AG09309 (cell line): Measurements from ENCODE around the gene ARHGEF11.

Experiments
- DNase-seq: peaks from one replicate; pipeline ENCODE4 v3.0.0-alpha.2; 2010; ENCODE audit warnings: low read depth
- H3K4me3 ChIP-seq: 2 replicates; pipeline ENCODE4 v1.5.1; 2011; ENCODE audit warnings: mild to moderate bottlenecking, low read depth, low read length, moderate library complexity; ENCODE audit not compliant: control insufficient read depth
- CTCF ChIP-seq: IDR thresholded peaks from 2 replicates; pipeline ENCODE4 v1.5.1; 2011; ENCODE audit warnings: mild to moderate bottlenecking, low read depth, low read length, inconsistent platforms; ENCODE audit not compliant: insufficient read depth, control insufficient read depth; ENCODE audit errors: missing control alignments

ARHGEF11 gene

GRCh38 chr1:156901966-156902915, 143.3 kb downstream of the ARHGEF11 start:
- no peak overlapping the region for H3K4me3 ChIP-seq
- DNase-seq = no peak
- TF ChIP-seq CTCF = no peak

- no peak overlapping the region for H3K4me3 ChIP-seq
- no peak for DNase-seq
- no peak for TF ChIP-seq CTCF
These were observed 144.0 kb downstream of the ARHGEF11 start for GRCh38 chr1:156901590-156901900.

DNA sequence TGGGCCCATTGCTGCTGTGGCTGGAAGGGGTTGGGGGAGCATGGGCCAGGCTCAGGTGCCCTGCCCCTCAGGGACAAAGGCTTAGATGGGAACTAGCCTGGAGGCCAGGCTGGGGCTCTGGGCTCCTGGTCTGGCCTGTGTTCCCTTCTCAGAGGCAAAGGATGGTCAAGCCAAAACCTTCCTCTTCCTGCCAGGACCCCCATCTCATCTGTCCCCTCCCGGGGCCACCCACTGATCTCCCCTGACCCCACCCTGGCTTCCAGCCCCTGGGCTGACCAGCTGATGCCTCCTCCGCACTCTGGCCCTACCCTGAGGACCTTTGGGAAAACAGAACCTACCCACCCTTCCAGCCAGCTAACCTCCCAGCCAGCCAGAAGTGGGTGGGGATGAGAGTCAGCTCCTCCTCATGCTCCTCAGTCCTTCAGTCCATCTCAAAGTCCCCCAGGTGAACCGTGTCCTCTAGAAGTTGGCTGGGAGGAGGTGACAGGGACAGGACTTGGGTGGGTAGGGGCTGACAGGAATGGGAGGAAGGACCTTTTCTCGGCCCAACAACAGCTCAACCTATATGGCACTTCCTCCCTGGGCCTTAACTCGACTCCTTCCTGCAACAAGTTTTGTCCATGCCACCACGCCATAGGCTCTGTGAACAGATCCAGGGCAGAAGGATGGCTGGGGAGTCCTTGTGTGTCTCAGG, 144.5 kb downstream of the ARHGEF11 start:
- H3K4me3 ChIP-seq = no peak overlapping the region
- no peak for DNase-seq
- no peak for TF ChIP-seq CTCF

DNA sequence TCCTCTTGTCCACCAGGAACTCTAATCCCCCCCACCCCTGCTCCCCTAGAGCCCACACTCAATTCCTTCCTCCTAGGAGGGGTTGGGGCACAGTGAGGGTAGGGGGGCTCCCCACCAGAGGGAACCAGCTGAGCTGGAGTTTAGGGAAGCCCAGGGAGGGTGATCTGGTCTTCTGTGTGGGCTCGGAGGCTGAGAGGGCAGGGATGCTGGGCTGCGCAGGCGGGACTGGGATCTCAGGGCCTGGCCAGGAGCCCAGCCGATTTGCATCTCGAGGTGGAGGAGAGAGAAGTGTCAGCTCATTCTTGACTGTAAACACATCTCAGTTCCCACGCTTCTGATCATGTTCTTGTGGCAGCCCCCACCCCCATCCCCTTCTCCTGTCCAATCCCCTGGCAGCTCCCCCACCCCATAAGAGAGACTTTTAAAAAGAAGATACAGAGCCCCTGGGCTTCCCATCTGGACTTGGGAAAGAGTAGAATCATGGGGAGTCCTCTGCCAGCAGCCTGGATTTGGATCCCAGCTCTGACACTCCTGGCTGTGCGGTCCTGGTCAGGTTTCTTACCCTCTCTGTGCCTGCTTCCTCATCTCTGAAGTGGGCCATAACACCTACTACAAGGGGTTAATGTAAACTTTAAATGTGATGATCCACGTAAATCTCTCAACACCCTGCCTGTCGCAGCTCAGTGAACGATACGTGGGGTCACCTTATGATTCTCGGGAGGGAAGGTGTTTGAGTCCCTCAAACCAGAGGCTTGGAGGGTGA, 145.4 kb downstream of the ARHGEF11 start:
- DNase-seq = no peak
- H3K4me3 ChIP-seq = no peak overlapping the region
- no peak for TF ChIP-seq CTCF

DNA sequence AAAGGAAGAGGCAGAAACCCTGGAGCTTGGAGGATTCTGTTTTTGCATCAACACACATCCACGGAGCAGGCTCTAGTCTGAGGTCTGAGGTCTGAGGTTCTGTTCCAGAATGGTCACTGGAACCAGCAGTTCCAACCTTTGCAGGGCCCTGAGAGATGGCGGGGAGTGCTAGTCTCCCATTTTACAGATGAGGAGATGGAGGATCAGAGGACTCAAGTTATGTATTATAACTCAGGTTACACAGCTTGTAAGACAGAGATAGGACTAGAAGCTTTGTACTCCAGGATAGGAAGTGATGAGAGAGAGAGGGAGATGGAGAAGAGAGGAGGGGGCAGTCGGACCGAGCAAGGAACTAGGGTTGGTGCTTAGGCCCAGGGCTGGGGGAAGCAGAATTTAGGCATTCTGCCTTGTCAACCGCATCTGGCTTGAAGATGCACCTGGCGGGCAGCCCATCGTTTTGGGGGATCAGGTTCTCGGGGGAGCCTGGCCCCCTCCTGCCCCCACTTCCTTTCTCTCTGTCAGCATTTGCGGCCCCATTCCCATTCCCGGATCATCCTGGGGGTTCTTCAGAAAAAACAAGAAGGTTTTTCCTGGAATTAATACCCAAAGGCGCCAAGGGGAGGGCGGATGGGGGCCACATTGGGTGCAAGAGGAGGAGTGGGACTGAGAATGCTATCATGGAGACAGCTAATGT, 146.4 kb downstream of the ARHGEF11 start:
- TF ChIP-seq CTCF = no peak
- DNase-seq = no peak
- no peak overlapping the region for H3K4me3 ChIP-seq

DNA sequence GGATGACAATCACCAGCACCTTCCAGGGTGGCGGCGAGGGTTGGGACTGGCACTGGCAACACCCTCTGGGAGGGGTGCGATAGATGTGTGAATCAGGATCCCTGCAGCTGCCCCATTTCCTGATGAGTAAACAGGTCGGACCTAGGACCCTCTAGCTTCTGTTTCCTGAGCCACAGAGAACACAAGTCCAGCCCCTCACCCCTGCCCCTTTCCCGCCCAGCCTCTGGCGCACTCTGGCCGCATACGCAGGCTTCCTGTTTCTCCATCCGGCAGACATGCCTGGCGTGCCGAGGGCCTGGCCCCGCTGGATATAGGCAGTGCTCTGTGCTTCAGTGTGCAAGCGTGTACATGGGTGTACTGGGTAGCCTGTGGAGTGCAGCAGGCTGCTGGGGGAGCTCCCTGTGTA, 147.4 kb downstream of the ARHGEF11 start:
- DNase-seq = no peak
- no peak overlapping the region for H3K4me3 ChIP-seq
- TF ChIP-seq CTCF = no peak
